ENCODE measurements around the gene CBX8. TPM values are rescaled to one million over a fixed set of nuclear protein-coding genes. Genes with fewer than 3 reads are reported as not detected.
A peak's percentile ranks its signal among the peaks of the same experiment; 100 is the strongest.

The CBX8 gene
- total RNA-seq, 1 experiment from 2014 or later: 2.0 TPM

DNA sequence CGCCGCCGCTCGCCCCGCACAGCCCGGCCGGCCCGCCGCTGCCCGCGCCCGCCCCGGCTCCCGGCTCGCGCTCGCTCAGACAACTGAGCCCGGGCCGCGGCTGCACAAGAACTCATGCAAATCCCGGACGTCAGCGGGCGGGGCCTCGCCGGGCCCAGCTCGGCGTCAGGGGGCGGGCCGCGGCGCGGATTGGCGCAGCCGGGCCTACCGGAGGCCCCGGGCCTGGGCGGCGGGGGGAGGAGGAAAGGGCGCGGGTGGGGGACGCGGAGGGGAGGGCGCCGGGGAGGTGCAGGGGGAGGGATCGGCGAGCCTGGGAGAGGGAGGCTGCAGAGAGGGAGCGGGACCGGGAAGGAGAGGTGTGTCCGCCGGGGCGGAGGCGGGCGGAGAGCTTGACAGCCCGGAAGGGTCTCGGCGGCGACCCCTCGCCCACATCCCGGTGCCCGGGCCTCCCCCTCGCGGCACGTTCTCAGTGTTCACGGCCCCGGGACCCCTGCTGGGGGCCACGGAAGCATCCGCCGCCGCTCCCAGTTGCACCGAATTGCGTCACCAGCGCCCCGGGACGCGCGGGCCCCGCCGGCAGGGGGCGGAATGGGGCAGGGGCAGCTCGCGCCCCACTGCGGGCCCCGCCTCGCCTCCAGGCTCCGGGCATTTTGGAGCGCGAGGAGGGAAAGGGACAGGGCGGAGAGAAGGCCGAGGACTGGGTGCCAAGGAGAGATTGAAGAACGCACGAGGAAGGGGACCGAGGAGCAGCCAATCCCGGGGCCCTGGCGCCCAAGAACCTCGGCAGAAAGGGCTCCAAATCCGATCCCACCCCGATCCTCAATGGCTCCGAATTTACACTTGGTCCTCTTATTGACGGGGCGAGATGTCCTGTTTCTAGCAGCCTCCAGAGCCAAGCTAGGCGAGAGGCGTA, 42.7 kb upstream of the CBX8 start, which contains the start of gene CBX4 (continued):
- TF ChIP-seq, protein P1, sequence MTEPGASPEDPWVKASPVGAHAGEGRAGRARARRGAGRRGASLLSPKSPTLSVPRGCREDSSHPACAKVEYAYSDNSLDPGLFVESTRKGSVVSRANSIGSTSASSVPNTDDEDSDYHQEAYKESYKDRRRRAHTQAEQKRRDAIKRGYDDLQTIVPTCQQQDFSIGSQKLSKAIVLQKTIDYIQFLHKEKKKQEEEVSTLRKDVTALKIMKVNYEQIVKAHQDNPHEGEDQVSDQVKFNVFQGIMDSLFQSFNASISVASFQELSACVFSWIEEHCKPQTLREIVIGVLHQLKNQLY (CRISPR knock-in tag; IDR thresholded peaks at IDR 0.05): 0 out of 2 replicates have a peak, but pooled peaks have one; percentile 31
- TF ChIP-seq ATF1 (CRISPR knock-in tag; IDR thresholded peaks at IDR 0.05) (no peak), OVOL2 (CRISPR knock-in tag; IDR thresholded peaks at IDR 0.05; ENCODE audit: borderline replicate concordance) (no peak), ESRRA (CRISPR knock-in tag; IDR thresholded peaks at IDR 0.05; ENCODE audit: borderline replicate concordance) (0 out of 2 replicates have a peak, but pooled peaks have one; percentile 54), NR1H2 (CRISPR knock-in tag; IDR thresholded peaks at IDR 0.05) (no peak), HMGA2 (CRISPR knock-in tag; IDR thresholded peaks at IDR 0.05) (no peak), ELF4 (CRISPR knock-in tag; IDR thresholded peaks at IDR 0.05; ENCODE audit: low read depth) (0 out of 2 replicates have a peak, but pooled peaks have one; percentile 26), JAZF1 (CRISPR knock-in tag; IDR thresholded peaks at IDR 0.05) (no peak)
- TF ChIP-seq, protein P2, sequence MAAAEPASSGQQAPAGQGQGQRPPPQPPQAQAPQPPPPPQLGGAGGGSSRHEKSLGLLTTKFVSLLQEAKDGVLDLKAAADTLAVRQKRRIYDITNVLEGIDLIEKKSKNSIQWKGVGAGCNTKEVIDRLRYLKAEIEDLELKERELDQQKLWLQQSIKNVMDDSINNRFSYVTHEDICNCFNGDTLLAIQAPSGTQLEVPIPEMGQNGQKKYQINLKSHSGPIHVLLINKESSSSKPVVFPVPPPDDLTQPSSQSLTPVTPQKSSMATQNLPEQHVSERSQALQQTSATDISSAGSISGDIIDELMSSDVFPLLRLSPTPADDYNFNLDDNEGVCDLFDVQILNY (CRISPR knock-in tag; IDR thresholded peaks at IDR 0.05): no peak
- TF ChIP-seq, protein P3, sequence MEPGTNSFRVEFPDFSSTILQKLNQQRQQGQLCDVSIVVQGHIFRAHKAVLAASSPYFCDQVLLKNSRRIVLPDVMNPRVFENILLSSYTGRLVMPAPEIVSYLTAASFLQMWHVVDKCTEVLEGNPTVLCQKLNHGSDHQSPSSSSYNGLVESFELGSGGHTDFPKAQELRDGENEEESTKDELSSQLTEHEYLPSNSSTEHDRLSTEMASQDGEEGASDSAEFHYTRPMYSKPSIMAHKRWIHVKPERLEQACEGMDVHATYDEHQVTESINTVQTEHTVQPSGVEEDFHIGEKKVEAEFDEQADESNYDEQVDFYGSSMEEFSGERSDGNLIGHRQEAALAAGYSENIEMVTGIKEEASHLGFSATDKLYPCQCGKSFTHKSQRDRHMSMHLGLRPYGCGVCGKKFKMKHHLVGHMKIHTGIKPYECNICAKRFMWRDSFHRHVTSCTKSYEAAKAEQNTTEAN (CRISPR knock-in tag; IDR thresholded peaks at IDR 0.05): peak; percentile 50; the same call in 1 of the 2 replicates

DNA sequence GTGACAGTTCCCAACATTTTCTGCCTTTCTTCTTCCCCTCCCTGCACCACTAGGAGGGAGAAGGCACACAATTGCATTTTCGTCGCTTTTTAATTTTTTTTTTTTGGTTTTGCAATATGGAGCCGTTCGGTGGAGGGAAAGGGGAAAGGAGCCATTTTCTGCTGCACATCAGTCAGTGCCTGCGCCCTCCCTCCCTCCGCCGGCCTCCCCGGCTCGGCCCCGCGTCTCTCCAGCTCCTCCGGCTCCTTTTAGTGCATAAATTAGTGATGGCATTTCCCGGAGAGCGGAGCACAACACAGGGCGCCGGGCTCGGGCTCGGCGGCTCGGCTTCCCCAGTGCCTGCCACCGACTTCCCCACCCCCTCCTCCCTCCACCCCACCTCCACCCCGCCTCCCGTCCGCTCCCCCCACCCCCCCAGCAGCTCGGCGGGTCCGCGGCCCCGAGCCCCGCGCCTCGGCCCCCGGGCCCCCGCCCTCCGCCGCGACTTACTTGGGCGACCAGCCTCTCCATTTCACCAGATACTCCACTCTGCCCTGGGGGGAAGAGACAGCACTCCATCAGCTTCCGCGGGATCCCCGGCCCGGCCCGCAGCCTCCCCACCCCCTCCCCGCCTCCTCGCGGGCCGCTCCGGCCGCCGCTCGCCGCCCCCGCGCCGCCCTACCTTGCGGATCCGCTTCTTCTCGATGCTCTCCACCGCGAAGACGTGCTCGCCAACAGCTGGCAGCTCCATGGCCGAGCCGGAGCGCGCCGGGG, 41.8 kb upstream of the CBX8 start:
- Mint-ChIP-seq H3K9me3 (no peaks in the 10 kb centered on the region), H3K27ac (no peak overlapping the region; the same call in 1 of the 2 replicates), H3K36me3 (no peaks in the 10 kb centered on the region), H3K4me1 (peaks cover 34% of the 10 kb centered on the region), H3K4me3 (peak overlapping the region; percentile 72), H3K27me3 (ENCODE audit: low read depth) (peaks cover 90% of the 10 kb centered on the region)
- peak; percentile 3; the same call in 1 of the 2 replicates for ATAC-seq
- DNase-seq (ENCODE audit: low spot score): peak; percentile 76
- ChIA-PET POLR2A (interaction anchor here (0.5 to 2.6 kb wide), 16 partner anchors 10 to 1484 kb away, joined by 3 to 11 read pairs (median 3); partner anchors contain the start of gene CBX8), CTCF (interaction anchor here (0.6 to 9.0 kb wide), 33 partner anchors 9 to 261 kb away, joined by 3 to 221 read pairs (median 9); partner anchors contain the start of genes CBX2 and CBX8)
- TF ChIP-seq TEAD4 (CRISPR knock-in tag; IDR thresholded peaks at IDR 0.05): no peak
- TF ChIP-seq, protein P4, sequence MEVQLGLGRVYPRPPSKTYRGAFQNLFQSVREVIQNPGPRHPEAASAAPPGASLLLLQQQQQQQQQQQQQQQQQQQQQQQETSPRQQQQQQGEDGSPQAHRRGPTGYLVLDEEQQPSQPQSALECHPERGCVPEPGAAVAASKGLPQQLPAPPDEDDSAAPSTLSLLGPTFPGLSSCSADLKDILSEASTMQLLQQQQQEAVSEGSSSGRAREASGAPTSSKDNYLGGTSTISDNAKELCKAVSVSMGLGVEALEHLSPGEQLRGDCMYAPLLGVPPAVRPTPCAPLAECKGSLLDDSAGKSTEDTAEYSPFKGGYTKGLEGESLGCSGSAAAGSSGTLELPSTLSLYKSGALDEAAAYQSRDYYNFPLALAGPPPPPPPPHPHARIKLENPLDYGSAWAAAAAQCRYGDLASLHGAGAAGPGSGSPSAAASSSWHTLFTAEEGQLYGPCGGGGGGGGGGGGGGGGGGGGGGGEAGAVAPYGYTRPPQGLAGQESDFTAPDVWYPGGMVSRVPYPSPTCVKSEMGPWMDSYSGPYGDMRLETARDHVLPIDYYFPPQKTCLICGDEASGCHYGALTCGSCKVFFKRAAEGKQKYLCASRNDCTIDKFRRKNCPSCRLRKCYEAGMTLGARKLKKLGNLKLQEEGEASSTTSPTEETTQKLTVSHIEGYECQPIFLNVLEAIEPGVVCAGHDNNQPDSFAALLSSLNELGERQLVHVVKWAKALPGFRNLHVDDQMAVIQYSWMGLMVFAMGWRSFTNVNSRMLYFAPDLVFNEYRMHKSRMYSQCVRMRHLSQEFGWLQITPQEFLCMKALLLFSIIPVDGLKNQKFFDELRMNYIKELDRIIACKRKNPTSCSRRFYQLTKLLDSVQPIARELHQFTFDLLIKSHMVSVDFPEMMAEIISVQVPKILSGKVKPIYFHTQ (CRISPR knock-in tag; IDR thresholded peaks at IDR 0.05): no peak
- TF ChIP-seq, protein P5, sequence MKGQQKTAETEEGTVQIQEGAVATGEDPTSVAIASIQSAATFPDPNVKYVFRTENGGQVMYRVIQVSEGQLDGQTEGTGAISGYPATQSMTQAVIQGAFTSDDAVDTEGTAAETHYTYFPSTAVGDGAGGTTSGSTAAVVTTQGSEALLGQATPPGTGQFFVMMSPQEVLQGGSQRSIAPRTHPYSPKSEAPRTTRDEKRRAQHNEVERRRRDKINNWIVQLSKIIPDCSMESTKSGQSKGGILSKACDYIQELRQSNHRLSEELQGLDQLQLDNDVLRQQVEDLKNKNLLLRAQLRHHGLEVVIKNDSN (CRISPR knock-in tag; IDR thresholded peaks at IDR 0.05): no peak

Measured in WTC11 (cell line).